H9 (cell line): Measurements from ENCODE around the gene PI16. TPM values are rescaled to one million over a fixed set of nuclear protein-coding genes. Genes with fewer than 3 reads are reported as not detected.
"Not testable (repeated sequence)": the region's sequence is repeated elsewhere in the genome, so short reads cannot be mapped to it uniquely, and the experiment has no call there.

Experiments used
- DNase-seq: peaks from one replicate; pipeline ENCODE4 v3.0.0-alpha.2; 2017
- H2AFZ ChIP-seq: one replicate; pipeline ENCODE4 v1.6.1; 2013; ENCODE audit warnings: mild to moderate bottlenecking, low read length, control low read depth, moderate library complexity
- H2AK5ac ChIP-seq: 2 replicates; pipeline ENCODE4 v1.6.1; 2013; ENCODE audit warnings: low read length, control low read depth, mixed read lengths; ENCODE audit not compliant: insufficient read length
- H2BK120ac ChIP-seq: one replicate; pipeline ENCODE4 v1.6.1; 2013; ENCODE audit warnings: low read depth, mild to moderate bottlenecking, low read length, control low read depth, inconsistent platforms; ENCODE audit not compliant: poor library complexity, severe bottlenecking
- H2BK12ac ChIP-seq: 2 replicates; pipeline ENCODE4 v1.6.1; 2013; ENCODE audit warnings: low read length, control low read depth, mixed read lengths, low read depth; ENCODE audit not compliant: insufficient read length
- H2BK15ac ChIP-seq: 2 replicates; pipeline ENCODE4 v1.6.1; 2013; ENCODE audit warnings: low read depth, low read length, control low read depth
- H2BK20ac ChIP-seq: one replicate; pipeline ENCODE4 v1.6.1; 2013; ENCODE audit warnings: low read depth, mild to moderate bottlenecking, low read length, control low read depth, inconsistent platforms; ENCODE audit not compliant: poor library complexity, severe bottlenecking
- H2BK5ac ChIP-seq: 2 replicates; pipeline ENCODE4 v1.6.1; 2013; ENCODE audit warnings: low read length, control low read depth, mixed read lengths; ENCODE audit not compliant: insufficient read length
- H3K14ac ChIP-seq: 2 replicates; pipeline ENCODE4 v1.6.1; 2013; ENCODE audit warnings: low read length, control low read depth; ENCODE audit not compliant: insufficient read depth
- H3K18ac ChIP-seq: 2 replicates; pipeline ENCODE4 v1.6.1; 2013; ENCODE audit warnings: low read depth, mild to moderate bottlenecking, mixed read lengths, low read length, control low read depth; ENCODE audit not compliant: insufficient read length
- H3K23ac ChIP-seq: 2 replicates; pipeline ENCODE4 v1.6.1; 2013; ENCODE audit warnings: low read length, control low read depth, mixed read lengths, low read depth; ENCODE audit not compliant: insufficient read length
- H3K23me2 ChIP-seq: 2 replicates; pipeline ENCODE4 v1.6.1; 2013; ENCODE audit warnings: low read depth, mild to moderate bottlenecking, mixed read lengths, low read length, control low read depth; ENCODE audit not compliant: insufficient read length, poor library complexity, severe bottlenecking
- H3K27ac ChIP-seq: 2 replicates; pipeline ENCODE4 v1.5.1; 2013; ENCODE audit warnings: low read length, control low read depth, mixed read lengths, low read depth; ENCODE audit not compliant: insufficient read length
- H3K27me3 ChIP-seq: 2 replicates; pipeline ENCODE4 v1.6.1; 2013; ENCODE audit warnings: low read length, control low read depth, inconsistent platforms; ENCODE audit not compliant: insufficient read depth
- H3K4ac ChIP-seq: 2 replicates; pipeline ENCODE4 v1.6.1; 2013; ENCODE audit warnings: low read depth, mild to moderate bottlenecking, control low read depth, inconsistent platforms, low read length, moderate library complexity
- H3K4me1 ChIP-seq: 2 replicates; pipeline ENCODE4 v1.6.1; 2013; ENCODE audit warnings: low read length, control low read depth, inconsistent platforms; ENCODE audit not compliant: insufficient read depth
- H3K4me2 ChIP-seq: 2 replicates; pipeline ENCODE4 v1.6.1; 2013; ENCODE audit warnings: low read length, control low read depth, mixed read lengths; ENCODE audit not compliant: insufficient read length, insufficient read depth
- H3K56ac ChIP-seq: 2 replicates; pipeline ENCODE4 v1.6.1; 2013; ENCODE audit warnings: low read depth, mild to moderate bottlenecking, mixed read lengths, low read length, control low read depth; ENCODE audit not compliant: insufficient read length
- H3K79me1 ChIP-seq: 2 replicates; pipeline ENCODE4 v1.6.1; 2013; ENCODE audit warnings: low read depth, mild to moderate bottlenecking, moderate library complexity, low read length, control low read depth, inconsistent platforms; ENCODE audit not compliant: insufficient read depth, poor library complexity, severe bottlenecking
- H3K79me2 ChIP-seq: 2 replicates; pipeline ENCODE4 v1.6.1; 2013; ENCODE audit warnings: low read length, control low read depth, inconsistent platforms; ENCODE audit not compliant: insufficient read depth
- H3K9ac ChIP-seq: 2 replicates; pipeline ENCODE4 v1.6.1; 2013; ENCODE audit warnings: low read length, control low read depth, mixed read lengths; ENCODE audit not compliant: insufficient read length; ENCODE audit errors: extremely low read depth
- H3K9me3 ChIP-seq: one replicate; pipeline ENCODE4 v1.6.1; 2013; ENCODE audit warnings: low read depth, low read length, inconsistent platforms; ENCODE audit not compliant: control insufficient read depth
- H3T11ph ChIP-seq: one replicate; pipeline ENCODE4 v1.6.1; 2013; ENCODE audit warnings: mild to moderate bottlenecking, low read length, control low read depth, inconsistent platforms
- H4K20me1 ChIP-seq: one replicate; pipeline ENCODE4 v1.6.1; 2013; ENCODE audit not compliant: control insufficient read depth, insufficient read length, insufficient read depth
- H4K5ac ChIP-seq: 2 replicates; pipeline ENCODE4 v1.6.1; 2013; ENCODE audit warnings: low read depth, mild to moderate bottlenecking, mixed read lengths, low read length, control low read depth; ENCODE audit not compliant: insufficient read length
- H4K8ac ChIP-seq: replicated peaks from 2 replicates; pipeline ENCODE4 v1.6.1; 2013; ENCODE audit warnings: low read length, control low read depth, mixed read lengths, low read depth; ENCODE audit not compliant: insufficient read length
- H4K91ac ChIP-seq: 2 replicates; pipeline ENCODE4 v1.6.1; 2013; ENCODE audit warnings: low read depth, mild to moderate bottlenecking, moderate library complexity, mixed read lengths, low read length, control low read depth; ENCODE audit not compliant: insufficient read length
- H3K27ac Mint-ChIP-seq, 3 experiments: 2 replicates in 2 of 3; 3 replicates in 1 of 3; pipeline ENCODE4 v1.8.0; 2020 to 2021; ENCODE audit warnings: mixed read lengths in 3 of 3, mild to moderate bottlenecking in 1 of 3, moderate library complexity in 1 of 3
- H3K27me3 Mint-ChIP-seq: 2 replicates; pipeline ENCODE4 v1.8.0; 2021; ENCODE audit warnings: low read depth, mild to moderate bottlenecking, moderate library complexity, mixed read lengths
- H3K36me3 Mint-ChIP-seq, 3 experiments: 2 replicates in 2 of 3; 3 replicates in 1 of 3; pipeline ENCODE4 v1.8.0; 2020 to 2021; ENCODE audit warnings: low read depth in 3 of 3, mixed read lengths in 3 of 3; ENCODE audit not compliant: insufficient read depth in 1 of 3
- H3K4me1 Mint-ChIP-seq, 2 experiments: 2 replicates each; pipeline ENCODE4 v1.8.0; 2020; ENCODE audit warnings: mixed read lengths in 2 of 2
- H3K4me3 Mint-ChIP-seq, 2 experiments: 2 replicates in 1 of 2; 3 replicates in 1 of 2; pipeline ENCODE4 v1.8.0; 2020 to 2021; ENCODE audit warnings: mild to moderate bottlenecking in 2 of 2, mixed read lengths in 2 of 2, moderate library complexity in 1 of 2
- H3K9me3 Mint-ChIP-seq, 2 experiments: 2 replicates in 1 of 2; 3 replicates in 1 of 2; pipeline ENCODE4 v1.8.0; 2020; ENCODE audit warnings: mild to moderate bottlenecking in 2 of 2, mixed read lengths in 2 of 2, moderate library complexity in 1 of 2
- CTCF ChIP-seq: fragments of 200-600 bp; sonication (generic); conservative IDR thresholded peaks from 3 replicates; pipeline ENCODE4 v1.8.0; 2021; ENCODE audit warnings: antibody characterized with exemption, mild to moderate bottlenecking
- WGBS: extraction: QIAGEN DNeasy Blood & Tissue Kit; methylation state at CpG from one replicate; pipeline ENCODE4 v1.1.7; 2013; ENCODE audit warnings: missing lambda C conversion rate, low lambda C conversion rate, mixed read lengths; ENCODE audit not compliant: insufficient read length; ENCODE audit errors: extremely low coverage; 5-methylcytosine and 5-hydroxymethylcytosine counted together
- total RNA-seq: library from RNA; stranded (reverse); gene quantifications from 2 replicates; pipeline ENCODE4 v1.2.1, GENCODE V29; 2021

Gene PI16
- total RNA-seq, 1 experiment from 2014 or later = not detected

GRCh38 chr6:36947570-36948351 lies 6.8 kb upstream of the PI16 start:
- Mint-ChIP-seq H3K4me1 (peaks cover 19 to 24% of the 10 kb centered on the region in 2 experiments), H3K36me3 (no peaks in the 10 kb centered on the region), H3K27ac (peak overlapping the region in 1 of 3 experiments; percentile 72; a peak in 2 of 7 replicates), H3K9me3 (no peaks in the 10 kb centered on the region), H3K27me3 (peaks cover 2% of the 10 kb centered on the region; the same call in 1 of the 2 replicates), H3K4me3 (no peak overlapping the region)
- Histone ChIP-seq H3K56ac (no peak overlapping the region), H2BK120ac (no peak overlapping the region), H2BK5ac (no peak overlapping the region), H3K18ac (no peak overlapping the region), H2AK5ac (no peak overlapping the region), H4K91ac (no peak overlapping the region), H4K5ac (no peak overlapping the region), H3K9me3 (no peaks in the 10 kb centered on the region), H2BK20ac (no peak overlapping the region), H3K4me1 (peaks cover 4% of the 10 kb centered on the region), H2BK12ac (no peak overlapping the region), H3T11ph (no peak overlapping the region), H3K79me1 (no peaks in the 10 kb centered on the region), H3K27ac (no peak overlapping the region), H3K79me2 (no peaks in the 10 kb centered on the region), H4K20me1 (no peaks in the 10 kb centered on the region), H3K9ac (no peak overlapping the region), H3K4ac (no peak overlapping the region), H3K14ac (no peak overlapping the region), H3K27me3 (no peaks in the 10 kb centered on the region), H3K23ac (no peak overlapping the region), H2BK15ac (no peak overlapping the region), H3K23me2 (no peaks in the 10 kb centered on the region), H2AFZ (no peak overlapping the region), H4K8ac (no peak overlapping the region), H3K4me2 (no peak overlapping the region)
- DNase-seq = peak; percentile 28
- TF ChIP-seq CTCF = no peak
- WGBS = no CpG with 5 or more reads among the region's 12 CpGs

- H3K18ac ChIP-seq = peak overlapping the region; percentile 23
- H4K91ac ChIP-seq, H3K27me3 ChIP-seq, H3K23ac ChIP-seq, H3K4me3 Mint-ChIP-seq, H3K9me3 ChIP-seq, H3K23me2 ChIP-seq, H2BK12ac ChIP-seq, H3K9ac ChIP-seq, H3T11ph ChIP-seq, H3K56ac ChIP-seq, H2BK120ac ChIP-seq, H3K4ac ChIP-seq, H3K36me3 Mint-ChIP-seq, H3K79me1 ChIP-seq, H4K5ac ChIP-seq, H4K8ac ChIP-seq, H4K20me1 ChIP-seq, H2AK5ac ChIP-seq, H3K14ac ChIP-seq, H3K27ac ChIP-seq, H2BK15ac ChIP-seq, H3K4me2 ChIP-seq, H3K9me3 Mint-ChIP-seq, H3K27me3 Mint-ChIP-seq, H3K79me2 ChIP-seq, H2AFZ ChIP-seq, H2BK20ac ChIP-seq, H2BK5ac ChIP-seq, H3K4me1 ChIP-seq: not testable (repeated sequence)
- H3K27ac Mint-ChIP-seq = peak overlapping the region; percentile 1 to 93 (median 44); a peak in 5 of 7 replicates
- peak; percentile 21 for DNase-seq
- no CpG with 5 or more reads among the region's 9 CpGs for WGBS
- H3K4me1 Mint-ChIP-seq = peaks cover 23 to 29% of the 10 kb centered on the region in 2 experiments
Observed at GRCh38 chr6:36949076-36949475, 5.5 kb upstream of the PI16 start.
